Stimulated activated naive CD4-positive, alpha-beta T cell treated with Interleukin-2 at 50 U/mL for 16 hours (primary cell): ENCODE data around the gene CA6.
"Not testable (repeated sequence)": the region's sequence is repeated elsewhere in the genome, so short reads cannot be mapped to it uniquely, and the experiment has no call there.

Source experiments
- DNase-seq: peaks from one replicate; lab custom pipeline; 2025; lab: John Stamatoyannopoulos, UW

The CA6 gene

DNA sequence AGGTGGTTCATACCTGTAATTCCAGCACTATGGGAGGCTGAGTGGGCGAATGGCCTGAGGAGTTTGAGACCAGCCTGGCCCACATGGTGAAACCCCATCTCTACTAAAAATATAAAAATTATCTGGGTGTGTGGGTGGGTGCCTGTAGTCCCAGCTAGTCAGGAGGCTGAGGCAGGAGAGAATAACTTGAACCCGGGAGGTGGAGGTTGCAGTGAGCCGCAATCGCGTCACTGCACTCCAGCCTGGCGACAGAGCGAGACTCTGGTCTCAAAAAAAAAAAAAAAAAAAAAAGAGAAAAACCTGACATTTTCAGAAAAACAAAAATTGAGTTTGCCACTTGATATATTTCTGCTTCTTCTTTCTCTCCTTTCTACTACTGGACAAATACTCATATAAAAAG, 24.3 kb downstream of the CA6 start:
- no peak for DNase-seq

DNA sequence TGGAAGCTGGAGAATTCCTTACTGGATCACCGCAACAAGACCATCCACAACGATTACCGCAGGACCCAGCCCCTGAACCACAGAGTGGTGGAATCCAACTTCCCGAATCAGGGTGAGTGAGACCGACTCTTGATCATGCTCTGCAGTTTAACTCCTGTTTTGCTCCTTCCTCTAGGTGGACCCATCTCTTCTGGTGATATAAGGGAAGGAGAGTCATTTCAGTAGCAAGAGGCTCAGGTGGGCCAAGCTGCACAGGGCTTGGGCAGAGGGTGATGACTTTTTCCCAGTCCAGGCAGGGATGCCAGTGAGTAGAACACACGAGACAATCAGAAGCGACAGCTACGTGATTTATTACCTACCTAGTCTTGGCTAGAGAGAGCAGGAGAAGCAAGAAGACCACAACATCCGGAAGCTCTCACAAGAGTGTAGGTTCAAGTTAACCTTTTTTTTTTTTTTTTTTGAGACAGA, 25.2 kb downstream of the CA6 start:
- no peak for DNase-seq

DNA sequence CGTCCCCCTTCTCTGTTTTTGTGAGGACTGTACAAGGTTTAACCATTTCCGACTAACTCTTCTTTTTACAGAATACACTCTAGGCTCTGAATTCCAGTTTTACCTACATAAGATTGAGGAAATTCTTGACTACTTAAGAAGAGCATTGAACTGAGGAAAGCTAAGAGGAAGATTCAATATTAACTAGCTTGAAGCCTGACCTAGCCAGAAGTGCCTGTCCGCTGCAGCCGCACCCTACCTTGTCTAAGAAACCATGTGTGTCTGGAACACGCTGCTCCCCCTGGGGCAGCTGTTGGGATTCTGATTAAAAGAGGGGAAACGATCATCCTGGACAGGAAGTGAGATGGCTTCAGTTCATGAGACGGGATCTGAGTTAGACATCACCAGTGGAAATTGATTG, 28.9 kb downstream of the CA6 start:
- no peak for DNase-seq

DNA sequence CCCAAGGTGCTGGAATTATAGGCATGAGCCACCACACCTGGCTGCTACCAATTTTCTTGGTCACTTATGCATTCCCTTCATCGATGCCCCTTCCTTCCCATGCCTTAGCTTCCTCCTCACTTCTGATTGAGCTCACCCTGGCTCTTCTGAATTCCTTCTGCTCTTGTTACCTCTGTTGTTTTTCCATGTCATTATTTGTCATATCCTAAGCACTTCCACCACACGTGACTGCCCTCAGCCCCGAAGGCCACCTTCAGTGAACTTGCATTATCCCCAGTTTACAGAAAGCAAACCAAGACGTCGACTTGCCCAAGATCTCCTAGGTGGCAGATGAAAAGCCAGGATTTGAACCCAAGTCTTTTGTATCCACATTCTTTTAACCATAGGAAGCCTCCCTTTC, 30.7 kb downstream of the CA6 start:
- no peak for DNase-seq

DNA sequence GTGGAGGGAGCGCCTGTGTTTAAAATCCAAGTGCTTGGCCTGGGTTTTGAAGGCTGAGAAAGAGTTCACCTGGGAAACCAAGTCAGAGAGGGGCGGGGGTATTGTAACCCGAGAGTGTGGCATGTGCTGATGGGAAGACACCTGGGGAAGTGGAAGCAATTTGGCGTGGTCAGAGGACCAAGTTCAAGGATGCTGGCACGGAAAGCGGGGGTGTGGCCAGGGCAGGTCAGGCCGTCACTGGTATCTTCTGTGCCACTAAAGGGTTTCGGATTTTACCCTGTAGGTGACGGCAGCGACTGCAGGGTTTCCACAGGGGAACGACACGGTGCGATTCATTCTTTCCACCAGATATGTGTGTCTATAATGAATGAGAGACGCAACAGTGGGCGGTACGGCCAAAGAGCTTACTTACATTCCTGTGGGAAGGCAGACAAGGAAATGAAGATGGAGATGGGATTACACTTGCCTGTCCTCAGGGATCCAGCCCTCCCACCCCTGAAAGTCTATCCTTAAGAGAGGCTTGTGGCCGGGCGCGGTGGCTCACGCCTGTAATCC, 31.3 kb downstream of the CA6 start:
- DNase-seq: no peak

DNA sequence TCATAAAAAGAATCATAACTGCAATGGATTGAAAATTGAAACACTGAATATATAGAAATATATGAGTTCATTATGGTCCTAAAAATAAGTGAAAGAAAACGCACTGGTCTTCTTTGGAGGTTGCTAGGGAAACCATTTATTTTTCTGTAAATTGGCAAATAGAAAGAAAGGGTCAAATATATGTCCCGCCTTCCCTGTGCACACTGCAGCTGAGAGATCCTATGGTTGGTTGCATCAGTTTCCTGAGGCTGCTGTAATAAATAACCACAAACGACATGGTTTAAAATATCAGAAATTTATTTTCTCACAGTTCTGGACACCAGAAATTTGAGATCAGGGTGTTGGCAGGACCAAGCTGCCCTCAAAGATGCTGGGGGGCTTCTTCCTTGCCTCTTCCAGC, 35.0 kb downstream of the CA6 start:
- DNase-seq: no peak

DNA sequence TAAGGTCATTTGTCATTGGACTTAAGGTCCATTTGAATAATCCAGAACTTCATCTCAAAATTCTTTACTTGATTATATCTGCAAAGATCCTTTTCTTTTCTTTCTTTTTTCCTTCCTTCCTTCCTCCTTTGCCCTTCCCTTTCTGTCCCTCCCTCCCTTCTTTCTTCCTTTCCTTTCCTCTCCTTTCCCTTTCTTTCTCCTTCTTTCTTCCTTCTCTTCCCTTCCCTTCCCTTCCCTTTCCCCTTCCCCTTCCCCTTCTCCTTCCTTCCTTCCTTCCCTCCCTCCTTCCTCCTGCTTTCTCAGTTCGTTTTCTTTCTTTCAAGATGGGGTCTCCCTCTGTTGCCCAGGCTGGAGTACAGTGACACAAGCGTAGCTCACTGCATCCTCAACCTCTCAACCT, 35.5 kb downstream of the CA6 start:
- no peak for DNase-seq

DNA sequence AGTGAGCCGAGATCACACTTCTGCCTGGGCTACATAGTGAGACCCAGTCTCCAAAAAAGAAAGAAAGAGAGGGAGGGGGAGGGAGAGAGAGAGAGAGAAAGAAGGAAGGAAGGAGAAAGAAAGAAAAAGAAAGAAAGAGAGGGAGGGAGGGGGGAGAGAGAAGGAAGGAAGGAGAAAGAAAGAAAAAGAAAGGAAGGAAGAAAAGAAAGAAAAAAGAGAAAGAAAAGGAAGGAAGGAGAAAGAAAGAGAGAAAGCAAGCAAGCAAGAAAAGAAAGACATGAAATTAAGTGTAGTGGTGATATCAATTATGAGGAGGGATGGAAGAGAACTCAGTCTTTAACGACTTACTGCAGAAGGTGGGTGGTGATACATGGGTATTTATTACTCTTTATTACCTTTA, 38.5 kb downstream of the CA6 start:
- no peak for DNase-seq

DNA sequence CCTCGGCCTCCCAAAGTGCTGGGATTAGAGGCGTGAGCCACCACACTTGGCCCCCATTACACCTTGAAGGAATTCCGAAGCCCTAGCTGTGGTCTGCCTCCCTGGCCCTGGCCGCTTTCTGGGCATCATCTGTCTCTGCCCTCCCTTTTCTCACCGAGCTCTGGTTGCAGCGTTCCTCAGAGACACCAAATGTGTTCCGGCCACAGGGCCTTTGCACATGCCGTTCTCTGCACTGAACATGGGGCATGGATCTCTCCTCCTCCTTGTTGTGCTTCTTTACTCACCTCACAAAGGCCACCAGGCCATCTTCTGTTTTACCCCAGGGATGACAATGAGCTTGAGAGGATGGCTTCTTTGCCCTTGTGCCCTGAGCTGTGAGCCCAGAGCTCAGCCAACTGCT, 39.3 kb downstream of the CA6 start:
- no peak for DNase-seq

DNA sequence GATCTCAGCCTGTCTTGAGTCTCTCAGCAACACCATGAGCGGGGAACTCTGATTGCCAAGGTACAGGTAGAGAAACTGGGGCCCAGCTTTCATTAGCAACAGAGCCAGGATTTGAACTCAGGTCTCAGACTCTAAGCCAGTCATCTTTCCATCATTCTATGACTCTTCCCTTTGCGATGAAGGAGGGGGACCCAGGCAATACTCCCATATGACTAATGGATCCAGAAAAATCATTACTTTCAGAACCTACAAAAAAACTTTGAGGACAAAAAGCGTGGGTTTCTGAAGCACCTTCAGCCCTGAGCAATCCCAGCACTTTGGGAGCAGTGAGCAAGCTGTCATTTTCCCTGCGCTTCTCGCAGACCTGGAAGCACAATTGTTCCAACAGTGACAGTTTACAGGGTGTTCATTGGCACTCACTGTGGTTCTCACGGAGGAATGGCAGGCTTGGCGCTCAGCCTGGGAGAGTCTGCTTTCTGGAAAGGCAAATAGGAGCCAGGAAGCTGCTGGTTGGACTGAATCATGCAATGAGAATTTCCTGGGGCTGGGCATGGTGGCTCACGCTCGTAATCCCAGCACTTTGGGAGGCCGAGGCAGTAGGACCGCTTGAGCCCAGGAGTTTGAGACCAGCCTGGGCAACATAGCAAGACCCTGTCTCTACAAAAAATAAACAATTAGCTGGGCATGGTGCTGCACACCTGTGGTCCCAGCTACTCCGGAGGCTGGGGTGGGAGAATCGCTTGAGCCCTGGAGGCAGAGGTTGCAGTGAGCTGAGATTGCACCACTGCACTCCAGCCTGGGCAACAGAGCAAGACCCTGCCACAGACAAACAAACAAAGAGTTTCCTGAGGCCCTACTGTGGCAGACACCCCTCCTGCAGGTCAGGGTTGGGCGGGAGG, 40.5 kb downstream of the CA6 start:
- no peak for DNase-seq

DNA sequence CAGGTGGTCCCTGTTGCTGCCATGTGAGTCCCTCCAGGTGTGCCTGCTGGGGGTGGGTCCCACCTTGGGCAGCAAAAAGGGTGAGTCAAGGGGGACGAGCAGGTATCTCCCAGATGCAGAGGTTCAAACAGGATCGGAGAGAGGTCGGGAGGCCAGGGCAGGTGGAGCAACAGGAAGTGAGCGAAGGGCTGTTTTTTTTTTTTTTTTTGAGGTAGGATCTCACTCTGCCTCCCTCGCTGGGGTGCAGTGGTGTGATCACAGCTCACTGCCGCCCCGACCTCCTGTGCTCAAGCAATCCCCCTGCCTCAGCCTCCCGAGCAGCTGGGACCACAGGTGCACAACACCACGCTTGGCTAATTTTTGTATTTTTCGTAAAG, 41.1 kb downstream of the CA6 start:
- DNase-seq: no peak

DNA sequence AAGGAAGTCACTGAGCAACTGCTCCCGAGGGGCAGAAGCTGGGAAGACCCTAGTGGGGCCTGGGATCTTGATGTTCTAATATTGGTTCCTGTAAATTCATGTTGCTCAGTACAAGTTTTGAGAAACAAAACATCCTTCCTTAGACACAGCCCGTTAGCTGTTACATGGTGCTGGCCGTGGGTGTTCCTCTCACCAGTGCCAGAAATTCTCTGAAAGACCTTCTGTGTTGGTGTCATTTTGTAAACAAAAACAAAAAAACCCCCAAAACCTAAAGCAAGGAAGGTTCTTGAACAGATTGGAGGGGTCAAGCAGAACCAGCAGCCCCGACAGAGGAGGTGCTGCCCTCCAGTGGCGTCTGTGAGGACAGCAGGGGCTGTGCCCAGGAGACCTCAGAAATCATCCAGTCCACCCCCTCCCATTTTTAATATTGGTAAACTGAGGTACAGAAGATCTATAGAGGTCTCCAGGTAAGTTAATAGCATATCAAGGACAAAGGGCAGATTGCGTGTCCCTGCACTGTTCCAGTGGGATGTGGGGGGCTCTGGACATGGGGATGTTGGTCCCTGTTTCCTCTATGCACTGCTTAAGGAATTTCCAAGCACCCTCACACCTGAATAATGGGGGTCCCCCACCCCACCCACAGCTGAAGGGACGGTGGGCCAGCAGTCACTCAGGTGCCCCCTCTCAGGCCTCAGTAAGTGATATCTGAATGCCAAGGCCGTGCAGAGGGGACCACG, 42.4 kb downstream of the CA6 start:
- peak; percentile 51 for DNase-seq

DNA sequence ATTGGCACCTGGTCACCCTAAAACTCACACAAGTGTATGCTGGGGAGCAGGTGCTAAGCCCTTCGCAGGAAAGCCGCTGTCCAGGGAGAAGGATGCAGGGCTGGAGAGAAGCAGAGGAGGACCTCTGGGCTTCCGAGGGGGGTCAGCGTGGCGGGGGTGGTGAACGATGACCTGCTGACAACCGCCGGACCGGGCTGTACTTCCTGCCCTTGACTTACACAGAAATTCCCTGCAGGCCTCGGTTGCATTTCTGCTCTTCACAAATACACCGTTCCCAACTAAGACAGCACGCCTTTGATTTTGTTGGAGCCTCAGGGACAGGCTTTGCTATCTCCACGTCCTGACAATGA, 42.9 kb downstream of the CA6 start:
- no peak for DNase-seq

DNA sequence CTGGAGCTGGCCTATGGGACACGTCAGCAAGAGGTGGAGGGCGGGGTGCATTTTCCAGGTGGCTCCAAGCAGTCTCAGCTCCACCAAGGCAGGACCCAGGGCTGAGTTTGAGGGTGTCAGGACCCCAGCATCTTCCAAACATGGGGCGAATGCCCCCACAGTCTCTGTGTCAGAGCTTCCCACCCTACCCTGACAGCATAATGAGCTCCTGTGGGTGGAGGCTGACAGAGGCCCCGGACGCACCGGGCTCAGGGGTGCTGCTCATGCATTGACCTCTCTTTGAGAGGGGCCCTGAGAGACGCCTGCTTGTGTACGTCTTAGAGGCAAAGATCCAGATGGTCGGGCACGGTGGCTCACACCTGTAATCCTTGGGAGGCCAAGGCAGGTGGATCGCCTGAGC, 43.4 kb downstream of the CA6 start:
- no peak for DNase-seq

DNA sequence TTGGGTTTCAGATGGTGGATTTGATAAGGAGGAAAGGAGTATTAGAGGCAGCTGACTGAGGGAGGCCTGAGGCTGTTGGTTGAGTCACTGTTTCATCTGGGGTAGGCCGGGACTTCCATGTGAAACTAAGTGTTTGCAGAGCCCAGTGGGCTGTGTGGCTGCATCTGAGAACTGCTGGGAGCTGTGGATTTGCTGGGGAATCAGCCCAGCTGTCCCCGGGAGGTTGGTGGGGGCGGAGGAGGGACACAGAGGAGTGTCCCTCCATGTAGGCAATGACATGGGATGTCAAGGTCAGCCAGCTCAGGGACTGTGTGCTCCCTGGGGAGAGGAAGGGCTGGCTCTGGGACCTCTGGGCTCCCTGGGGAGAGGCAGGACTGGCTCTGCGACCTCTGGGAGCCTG, 44.2 kb downstream of the CA6 start:
- no peak for DNase-seq

DNA sequence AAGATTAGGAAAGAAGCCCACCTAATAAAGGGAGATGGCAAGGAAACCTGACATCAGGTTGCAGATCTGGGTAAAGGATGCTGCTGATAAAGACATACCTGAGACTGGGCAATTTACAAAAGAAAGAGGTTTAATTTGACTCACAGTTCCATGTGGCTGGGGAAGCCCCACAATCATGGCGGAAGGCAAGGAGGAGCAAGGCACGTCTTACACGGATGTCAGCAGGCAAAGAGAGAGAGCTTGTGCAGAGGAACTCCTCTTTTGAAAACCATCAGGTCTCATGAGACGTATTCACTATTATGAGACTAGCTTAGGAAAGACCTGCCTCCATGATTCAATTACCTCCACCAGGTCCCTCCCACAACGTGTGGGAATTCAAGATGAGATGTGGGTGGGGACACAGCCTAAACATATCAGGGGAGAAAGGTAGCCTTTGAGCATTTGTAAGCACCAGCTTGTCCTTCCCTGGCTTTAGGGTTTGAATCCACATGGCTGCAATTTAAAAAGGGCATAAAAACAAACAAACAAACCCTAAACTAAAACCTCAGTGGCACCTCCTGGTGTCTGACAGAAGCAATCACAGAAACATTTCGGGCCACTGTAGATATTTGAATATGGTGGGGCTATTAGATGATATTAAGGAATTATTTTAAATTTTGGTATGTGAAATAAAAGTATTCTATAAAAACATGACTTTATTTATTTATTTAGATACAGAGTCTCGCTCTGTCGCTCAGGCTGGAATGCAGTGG, 47.4 kb downstream of the CA6 start:
- DNase-seq: no peak

DNA sequence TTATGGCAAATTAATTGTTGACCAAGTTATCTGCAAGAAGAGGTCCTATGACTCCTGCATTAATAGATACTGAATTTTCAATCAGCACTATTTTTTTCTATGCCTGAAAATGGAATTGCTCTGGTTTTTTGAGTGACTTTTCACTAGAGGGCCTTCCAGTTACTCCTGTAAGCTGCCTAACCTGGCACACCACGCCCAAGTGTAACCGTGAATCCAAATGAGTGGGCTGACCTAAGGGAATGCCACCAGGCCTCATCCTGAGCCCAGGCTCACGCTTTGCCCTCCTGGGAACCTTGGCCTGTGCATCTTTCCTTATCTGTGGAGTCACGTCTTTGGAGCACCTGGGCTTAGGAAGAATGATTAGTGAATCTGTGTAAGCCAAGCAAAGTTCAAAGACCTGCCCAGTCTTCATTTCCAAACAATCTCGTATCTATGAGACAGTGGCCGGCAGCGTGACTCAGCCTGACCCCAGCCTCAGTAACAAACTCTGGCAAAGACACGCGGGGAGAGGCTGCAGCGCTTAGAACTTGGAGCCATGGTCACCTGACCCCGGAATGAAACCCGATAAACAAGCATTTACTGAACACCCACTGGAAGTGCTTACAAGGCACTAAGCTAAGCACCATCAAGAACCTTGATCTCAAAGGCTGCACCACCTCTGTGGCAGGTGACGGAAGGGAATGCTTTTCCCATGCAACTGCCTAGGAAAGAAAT, 48.5 kb downstream of the CA6 start:
- not testable (repeated sequence) for DNase-seq

DNA sequence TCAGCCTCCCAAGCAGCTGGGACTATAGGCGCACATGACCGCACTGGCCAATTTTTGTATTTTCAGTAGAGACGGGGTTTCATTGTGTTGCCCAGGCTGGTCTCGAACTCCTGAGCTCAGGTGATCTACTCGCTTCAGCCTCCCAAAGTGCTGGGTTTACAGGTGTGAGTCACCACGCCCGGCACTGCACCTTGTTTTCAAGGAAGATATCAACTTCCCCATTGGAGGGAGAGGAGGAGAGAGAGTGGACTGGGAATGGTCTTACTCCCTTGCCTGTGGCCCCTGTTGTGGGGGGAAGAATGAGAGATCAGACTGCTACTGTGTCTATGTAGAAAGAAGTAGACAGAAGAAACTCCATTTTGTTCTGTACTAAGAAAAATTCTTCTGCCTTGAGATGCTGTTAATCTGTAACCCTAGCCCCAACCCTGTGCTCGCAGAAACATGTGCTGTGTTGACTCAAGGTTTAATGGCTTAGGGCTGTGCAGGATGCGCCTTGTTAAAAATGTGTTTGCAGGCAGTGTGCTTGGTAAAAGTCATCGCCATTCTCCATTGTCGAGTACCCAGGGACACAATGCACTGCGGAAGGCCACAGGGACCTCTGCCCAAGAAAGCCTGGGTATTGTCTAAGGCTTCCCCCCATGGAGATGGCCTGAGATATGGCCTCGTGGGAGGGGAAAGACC, 56.0 kb downstream of the CA6 start:
- not testable (repeated sequence) for DNase-seq

DNA sequence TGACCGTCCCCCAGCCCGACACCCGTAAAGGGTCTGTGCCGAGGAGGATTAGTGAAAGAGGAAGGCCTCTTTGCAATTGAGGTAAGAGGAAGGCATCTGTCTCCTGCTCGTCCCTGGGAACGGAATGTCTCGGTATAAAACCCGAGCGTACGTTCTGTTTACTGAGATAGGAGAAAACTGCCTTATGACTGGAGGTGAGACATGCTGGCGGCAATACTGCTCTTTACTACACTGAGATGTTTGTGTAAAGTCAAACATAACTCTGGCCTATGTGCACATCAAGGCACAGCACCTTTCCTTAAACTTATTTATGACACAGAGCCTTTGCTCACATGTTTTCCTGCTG, 56.5 kb downstream of the CA6 start:
- DNase-seq: not testable (repeated sequence)

DNA sequence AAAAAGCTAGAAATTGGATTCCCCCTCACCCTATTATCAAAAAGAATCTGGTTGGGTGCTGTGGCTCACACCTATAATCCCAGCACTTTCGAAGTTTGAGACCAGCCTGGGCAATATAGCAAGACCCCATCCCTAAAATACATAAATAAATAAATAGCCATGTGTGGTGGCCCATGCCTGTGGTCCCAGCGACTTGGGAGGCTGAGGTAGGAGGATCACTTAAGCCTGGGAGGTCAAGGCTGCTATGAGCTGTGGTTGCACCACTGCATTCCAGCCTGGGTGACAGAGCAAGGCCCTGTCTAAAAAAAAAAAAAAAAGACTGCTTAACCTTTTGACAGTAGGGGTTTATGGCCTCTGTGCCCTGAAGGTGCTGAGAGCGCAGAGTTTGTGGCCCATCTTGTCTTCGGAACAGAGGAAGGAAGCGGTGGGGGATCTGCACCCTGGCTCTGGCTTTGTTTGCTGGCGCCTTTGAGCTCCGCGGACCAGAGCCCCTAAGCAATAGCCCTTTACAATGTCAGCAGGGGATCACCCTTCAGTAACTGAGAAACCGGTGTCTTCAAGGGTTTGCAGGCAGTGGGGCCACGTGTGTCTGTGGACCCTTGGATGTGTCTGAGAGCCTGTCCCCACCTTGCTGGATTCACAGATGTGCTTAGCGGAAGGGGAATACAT, 58.5 kb downstream of the CA6 start:
- no peak for DNase-seq
